ENCODE measurements around the gene KIRREL3.

Gene KIRREL3

GRCh38 chr11:126595560-126595959, 405.0 kb downstream of the KIRREL3 start:
- TF ChIP-seq, protein P1, sequence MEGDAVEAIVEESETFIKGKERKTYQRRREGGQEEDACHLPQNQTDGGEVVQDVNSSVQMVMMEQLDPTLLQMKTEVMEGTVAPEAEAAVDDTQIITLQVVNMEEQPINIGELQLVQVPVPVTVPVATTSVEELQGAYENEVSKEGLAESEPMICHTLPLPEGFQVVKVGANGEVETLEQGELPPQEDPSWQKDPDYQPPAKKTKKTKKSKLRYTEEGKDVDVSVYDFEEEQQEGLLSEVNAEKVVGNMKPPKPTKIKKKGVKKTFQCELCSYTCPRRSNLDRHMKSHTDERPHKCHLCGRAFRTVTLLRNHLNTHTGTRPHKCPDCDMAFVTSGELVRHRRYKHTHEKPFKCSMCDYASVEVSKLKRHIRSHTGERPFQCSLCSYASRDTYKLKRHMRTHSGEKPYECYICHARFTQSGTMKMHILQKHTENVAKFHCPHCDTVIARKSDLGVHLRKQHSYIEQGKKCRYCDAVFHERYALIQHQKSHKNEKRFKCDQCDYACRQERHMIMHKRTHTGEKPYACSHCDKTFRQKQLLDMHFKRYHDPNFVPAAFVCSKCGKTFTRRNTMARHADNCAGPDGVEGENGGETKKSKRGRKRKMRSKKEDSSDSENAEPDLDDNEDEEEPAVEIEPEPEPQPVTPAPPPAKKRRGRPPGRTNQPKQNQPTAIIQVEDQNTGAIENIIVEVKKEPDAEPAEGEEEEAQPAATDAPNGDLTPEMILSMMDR (IDR thresholded peaks at IDR 0.05; ENCODE audit: borderline replicate concordance, insufficient read depth, low read depth, low read length): no peak
- no peak overlapping the region for H3K4me3 ChIP-seq (ENCODE audit: low read depth, low read length)

- TF ChIP-seq, protein P1 (IDR thresholded peaks at IDR 0.05; ENCODE audit: borderline replicate concordance, insufficient read depth, low read depth, low read length): no peak
- H3K4me3 ChIP-seq (ENCODE audit: low read depth, low read length): no peak overlapping the region
Measured at GRCh38 chr11:126594921-126595367, 405.6 kb downstream of the KIRREL3 start.

DNA sequence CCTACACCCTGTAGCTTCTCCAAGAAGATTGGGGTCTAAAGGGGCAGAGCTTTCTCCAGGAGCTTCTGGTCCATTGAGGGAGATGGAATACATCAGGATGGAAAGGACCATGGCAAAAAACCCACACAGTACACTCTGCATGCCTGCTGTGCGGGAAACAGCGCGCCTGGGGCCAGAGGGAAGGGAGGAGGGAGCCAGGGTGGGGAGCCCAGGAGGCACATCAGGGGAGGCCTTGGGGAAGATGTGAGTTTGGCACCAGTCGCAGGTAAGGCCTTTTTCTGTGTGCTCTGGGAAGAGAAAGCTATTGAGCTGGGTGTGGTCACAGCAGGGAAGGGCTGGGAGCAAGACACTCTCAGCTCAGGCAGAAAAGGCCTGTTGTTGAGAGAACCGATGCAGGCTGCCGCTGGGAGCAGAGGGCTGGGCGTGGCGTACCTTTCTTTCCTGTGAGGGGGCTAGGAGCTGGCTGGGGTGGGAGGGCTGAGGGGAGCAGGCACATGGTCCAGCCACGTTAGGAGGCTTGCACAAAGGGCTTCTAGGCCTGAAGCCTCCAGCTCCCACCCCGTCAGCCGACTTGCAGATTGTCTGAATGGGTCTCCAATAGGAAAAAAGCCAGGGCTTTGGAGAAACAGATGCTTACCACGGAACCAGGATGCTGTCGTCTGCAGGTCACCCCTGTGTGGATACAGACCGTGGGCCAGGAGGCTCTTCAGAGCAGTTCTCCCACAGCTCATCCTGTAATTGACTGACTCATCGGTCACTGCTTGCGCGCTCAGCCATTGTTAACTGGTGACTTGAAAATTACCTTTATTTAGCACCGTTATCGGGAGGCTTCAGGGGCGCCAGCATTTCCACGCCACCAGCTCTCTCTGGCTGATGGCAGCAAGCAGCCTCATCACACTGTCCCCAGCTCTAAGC, 407.8 kb downstream of the KIRREL3 start:
- TF ChIP-seq, protein P1 (IDR thresholded peaks at IDR 0.05; ENCODE audit: borderline replicate concordance, insufficient read depth, low read depth, low read length): no peak

DNA sequence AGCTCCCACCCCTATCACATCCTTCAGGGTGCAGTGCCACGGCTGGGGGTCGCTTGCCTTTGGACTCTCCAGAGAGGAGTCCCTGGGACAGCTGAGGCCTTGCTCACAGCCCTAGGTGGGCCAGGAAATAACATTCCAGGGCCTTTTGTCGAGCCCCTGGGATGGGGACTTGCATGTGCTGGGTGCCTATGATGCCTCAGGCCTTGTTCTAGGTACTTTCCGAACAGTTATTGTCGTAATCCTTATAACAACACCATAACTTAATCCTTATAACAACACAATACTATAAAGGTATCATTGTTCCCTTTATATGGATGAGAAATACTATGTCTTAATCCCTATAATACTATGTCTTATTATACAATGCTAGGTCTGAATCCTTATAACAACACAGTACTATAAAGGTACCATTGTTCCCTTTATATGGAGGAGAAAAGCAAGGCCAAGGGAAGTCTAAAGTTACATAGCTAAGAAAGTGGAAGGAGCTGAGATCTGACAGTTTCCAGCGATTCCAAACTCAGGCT, 408.5 kb downstream of the KIRREL3 start:
- no peak overlapping the region for H3K4me3 ChIP-seq (ENCODE audit: low read depth, low read length)
- TF ChIP-seq, protein P1 (IDR thresholded peaks at IDR 0.05; ENCODE audit: borderline replicate concordance, insufficient read depth, low read depth, low read length): no peak

More for the DNA sequence above, 407.8 kb downstream of the KIRREL3 start:
- no peak overlapping the region for H3K4me3 ChIP-seq (ENCODE audit: low read depth, low read length)

- TF ChIP-seq, protein P1 (IDR thresholded peaks at IDR 0.05; ENCODE audit: borderline replicate concordance, insufficient read depth, low read depth, low read length): no peak
Measured at GRCh38 chr11:126589492-126589803, 411.1 kb downstream of the KIRREL3 start.

GRCh38 chr11:126588630-126589491, 411.7 kb downstream of the KIRREL3 start:
- TF ChIP-seq, protein P1 (IDR thresholded peaks at IDR 0.05; ENCODE audit: borderline replicate concordance, insufficient read depth, low read depth, low read length): no peak
- no peak overlapping the region for H3K4me3 ChIP-seq (ENCODE audit: low read depth, low read length)

More at GRCh38 chr11:126589492-126589803, 411.1 kb downstream of the KIRREL3 start:
- no peak overlapping the region for H3K4me3 ChIP-seq (ENCODE audit: low read depth, low read length)

Measured in GM12875 (cell line).